AG09319 (cell line): ENCODE measurements around the gene AP5B1.

Experiments
- DNase-seq: peaks from one replicate; pipeline ENCODE4 v3.0.0-alpha.2; 2010; ENCODE audit warnings: low read depth; ENCODE audit errors: extremely low read depth
- TF ChIP-seq, protein P1 (sequence below): IDR thresholded peaks from 2 replicates; pipeline ENCODE4 v1.5.1; 2011; ENCODE audit warnings: low read depth, mild to moderate bottlenecking, inconsistent platforms, low read length, moderate library complexity

AP5B1 gene

DNA sequence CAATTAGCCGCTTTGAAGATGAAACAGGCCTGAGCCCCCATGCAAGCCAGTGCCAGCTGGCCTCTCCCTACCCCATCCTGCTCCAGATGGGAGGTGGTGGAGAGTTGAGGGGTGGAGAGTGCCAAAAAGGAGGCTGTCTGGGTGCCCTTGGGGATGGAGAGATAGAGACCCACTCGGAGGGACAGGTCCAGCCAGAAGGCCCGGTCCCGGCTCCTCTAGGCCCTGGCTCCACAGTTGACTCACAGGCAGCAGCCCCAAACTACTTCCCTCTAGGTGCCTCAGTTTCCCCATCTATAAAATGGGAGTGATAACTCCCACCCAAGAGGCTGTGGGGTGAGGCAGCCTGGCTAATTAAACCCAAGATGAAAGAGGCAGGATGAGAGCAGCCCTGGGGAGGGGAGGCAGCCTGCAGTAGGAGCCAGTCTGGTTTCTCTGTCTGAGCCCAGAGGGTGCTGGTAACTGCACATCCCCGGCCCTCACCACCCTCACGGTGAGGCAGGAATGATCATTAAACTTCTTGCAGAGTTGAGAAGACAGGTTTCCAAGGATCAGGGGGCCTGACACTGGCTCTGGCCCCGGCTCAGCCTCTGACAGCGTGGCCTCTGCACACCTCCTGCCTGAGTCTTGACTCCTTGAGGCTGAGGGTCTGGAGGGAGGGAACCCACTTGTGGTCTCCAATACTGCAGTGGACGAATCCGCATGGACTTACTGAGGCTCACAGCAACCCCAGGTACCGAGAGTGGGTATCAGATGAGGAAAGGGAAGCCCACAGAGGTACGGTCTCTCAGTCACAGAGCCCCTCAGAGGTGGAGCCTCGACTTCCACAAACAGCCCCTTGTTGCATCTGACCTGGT lies 1.4 kb upstream of the AP5B1 start:
- DNase-seq = no peak
- TF ChIP-seq, protein P1, sequence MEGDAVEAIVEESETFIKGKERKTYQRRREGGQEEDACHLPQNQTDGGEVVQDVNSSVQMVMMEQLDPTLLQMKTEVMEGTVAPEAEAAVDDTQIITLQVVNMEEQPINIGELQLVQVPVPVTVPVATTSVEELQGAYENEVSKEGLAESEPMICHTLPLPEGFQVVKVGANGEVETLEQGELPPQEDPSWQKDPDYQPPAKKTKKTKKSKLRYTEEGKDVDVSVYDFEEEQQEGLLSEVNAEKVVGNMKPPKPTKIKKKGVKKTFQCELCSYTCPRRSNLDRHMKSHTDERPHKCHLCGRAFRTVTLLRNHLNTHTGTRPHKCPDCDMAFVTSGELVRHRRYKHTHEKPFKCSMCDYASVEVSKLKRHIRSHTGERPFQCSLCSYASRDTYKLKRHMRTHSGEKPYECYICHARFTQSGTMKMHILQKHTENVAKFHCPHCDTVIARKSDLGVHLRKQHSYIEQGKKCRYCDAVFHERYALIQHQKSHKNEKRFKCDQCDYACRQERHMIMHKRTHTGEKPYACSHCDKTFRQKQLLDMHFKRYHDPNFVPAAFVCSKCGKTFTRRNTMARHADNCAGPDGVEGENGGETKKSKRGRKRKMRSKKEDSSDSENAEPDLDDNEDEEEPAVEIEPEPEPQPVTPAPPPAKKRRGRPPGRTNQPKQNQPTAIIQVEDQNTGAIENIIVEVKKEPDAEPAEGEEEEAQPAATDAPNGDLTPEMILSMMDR = no peak

DNA sequence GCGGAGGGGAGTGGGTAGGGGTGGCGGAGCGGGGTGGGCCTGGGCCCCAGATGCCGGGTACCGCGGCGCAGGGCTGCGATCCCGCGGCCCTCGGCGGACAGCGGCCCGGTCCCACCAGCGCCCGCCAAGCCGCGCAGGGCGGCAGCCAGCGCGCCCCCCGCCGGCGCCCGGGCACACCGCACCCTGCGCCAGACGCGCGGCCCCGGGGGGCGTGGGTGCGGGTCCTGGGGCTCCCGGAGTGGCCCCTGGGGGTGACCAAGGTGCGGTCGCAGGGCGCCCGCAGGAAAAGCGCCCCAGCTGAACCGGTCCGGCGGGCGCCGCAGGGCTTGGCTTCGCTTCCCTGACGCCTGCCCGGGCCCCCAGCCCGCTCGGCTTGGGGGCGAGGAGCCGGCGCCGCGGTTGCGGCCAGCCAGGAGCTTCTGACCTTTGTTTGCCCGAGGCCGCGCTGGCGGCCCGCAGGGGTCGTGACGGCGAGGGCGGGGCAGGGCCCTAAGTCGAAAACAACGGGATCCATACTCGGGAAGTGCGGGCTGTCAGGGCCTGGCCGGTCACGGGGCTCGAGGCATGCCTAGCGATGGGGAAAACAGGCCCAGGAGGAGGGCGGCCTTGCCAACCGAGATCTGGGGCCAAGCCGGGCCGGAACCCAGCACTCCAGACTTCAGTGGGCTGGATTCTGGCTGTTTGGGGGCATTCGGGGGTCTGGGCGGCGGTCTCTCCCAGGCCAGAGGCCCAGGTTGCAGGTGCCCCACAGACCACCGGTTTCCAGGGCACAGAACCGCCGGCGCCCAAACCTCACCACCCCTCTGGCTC lies 581 bp upstream of the AP5B1 start:
- TF ChIP-seq, protein P1 = no peak
- no peak for DNase-seq

DNA sequence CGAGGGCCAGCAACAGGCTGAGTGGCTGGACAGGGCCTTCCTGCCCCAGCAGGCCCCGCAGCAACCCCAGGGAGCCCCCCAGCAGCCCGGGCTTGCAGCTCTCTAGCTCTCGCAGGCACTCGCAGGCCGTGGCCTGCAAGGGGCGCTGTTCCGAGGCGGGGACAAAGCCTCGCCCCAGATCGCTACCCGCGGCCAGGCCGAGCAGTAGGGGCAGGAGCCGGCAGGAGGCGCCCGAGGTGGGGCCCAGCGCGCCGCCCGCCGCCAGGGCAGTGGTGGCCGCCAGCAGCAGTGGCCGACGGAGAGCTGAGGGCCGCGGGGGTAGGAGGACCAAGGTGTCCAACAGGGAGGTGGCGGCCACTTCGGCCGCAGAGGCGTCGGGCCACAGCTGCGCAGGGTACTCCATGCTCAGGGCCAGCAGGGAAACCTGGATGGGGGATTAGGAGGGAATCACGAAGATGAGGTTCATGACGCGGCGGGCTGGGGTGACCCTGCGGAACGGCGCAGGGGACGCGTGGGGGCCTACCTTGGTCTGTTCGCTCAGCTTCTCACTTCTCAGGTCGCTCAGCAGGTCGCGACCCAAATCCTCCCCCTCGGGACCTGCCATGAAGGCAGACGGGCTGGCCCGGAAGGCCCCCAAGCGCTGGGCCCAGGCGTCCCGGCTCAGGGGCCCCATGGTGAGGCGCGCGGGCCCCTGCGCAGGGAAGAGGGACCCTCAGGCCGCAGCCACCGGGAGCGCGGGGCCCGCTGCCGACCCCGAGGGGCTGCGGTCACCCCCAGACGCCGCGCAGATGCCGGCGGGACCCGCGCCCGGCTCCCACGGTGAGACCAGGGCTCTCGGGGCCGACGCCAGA lies 632 bp downstream of the AP5B1 start:
- DNase-seq = peak; percentile 36

DNA sequence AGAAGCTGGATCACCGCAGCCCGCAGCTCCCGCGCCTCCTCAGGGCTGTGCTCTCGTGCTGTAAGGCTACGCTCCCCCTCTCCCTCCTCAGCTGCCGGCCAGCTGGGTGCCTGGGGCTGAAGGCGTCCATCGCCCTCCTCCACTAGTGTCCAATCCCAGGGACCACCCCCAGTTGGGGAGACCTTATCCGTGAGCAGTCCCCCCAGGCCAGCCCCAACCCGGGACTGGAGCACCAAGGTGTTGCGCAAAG lies 1.2 kb downstream of the AP5B1 start:
- TF ChIP-seq, protein P1 = no peak
- DNase-seq = no peak

More for the DNA sequence above, 632 bp downstream of the AP5B1 start:
- TF ChIP-seq, protein P1 = peak; percentile 65

DNA sequence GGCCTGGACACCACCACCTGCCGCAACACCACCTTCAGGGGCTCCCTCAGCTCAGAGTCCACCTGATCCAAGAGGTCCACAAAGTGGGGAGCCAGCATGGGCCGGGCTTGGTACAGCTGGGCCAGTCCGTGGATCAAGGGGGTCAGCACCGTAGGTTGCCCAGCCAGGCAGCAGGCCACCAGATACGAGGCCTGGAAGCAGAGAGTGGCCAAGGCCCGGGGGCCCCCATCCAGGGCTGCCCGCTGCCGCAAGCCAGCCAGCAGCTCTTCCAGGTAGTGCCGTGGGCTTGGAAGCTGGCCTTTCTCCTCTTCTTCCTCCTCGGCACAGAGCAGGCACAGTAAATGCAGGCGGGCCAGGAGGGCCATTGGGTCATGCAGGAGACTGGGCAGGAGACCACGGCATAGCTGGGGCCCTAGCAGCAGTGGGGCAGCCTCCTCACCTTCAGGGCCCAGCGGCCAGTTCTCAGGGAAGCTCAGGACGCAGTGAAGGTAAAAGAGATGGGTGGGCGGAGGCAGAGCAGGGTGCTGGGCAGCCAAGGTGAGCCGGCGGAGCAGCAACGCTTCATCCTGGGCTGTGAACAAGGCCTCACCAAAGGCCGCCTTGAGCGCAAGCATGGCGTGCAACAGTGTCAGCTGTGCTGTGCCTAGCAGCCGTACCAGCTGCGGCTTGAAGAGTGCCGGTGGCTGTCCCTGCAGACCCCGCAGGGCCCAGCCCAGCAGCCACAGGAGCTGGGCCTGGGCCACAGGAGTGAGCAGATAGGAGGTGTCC lies 1.7 kb downstream of the AP5B1 start:
- no peak for DNase-seq
- TF ChIP-seq, protein P1 = no peak

DNA sequence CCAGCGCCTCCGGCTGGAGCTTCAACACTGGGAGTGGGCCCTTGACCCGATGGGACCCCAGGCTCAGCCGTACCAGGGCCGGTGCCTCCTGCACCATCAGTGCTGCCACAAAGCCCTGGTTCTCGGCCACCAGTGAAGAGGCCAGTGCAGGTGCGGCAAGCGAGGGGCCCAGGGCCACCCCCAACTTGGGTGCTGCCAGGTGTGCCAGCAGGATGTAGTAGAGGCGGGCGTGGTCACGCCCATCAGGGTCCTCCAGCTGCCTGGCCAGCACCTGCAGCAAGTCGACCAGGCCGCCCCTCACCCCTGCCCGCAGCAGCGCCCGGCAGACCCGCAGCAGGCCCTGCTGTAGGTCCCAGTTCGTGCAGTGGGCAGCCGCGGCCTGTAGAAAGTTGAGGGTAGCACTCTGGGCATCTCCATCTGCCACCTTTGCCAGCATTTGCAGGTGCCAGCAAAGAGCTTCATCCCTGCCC lies 2.3 kb downstream of the AP5B1 start:
- no peak for DNase-seq
- TF ChIP-seq, protein P1 = no peak
